ENCODE data around the gene NF1.
"Not testable (repeated sequence)": the region's sequence is repeated elsewhere in the genome, so short reads cannot be mapped to it uniquely, and the experiment has no call there.

NF1 gene

GRCh38 chr17:31078290-31078689, 16.5 kb upstream of the NF1 start:
- DNase-seq (ENCODE audit: low read depth in 2 of 2) = no peak

DNA sequence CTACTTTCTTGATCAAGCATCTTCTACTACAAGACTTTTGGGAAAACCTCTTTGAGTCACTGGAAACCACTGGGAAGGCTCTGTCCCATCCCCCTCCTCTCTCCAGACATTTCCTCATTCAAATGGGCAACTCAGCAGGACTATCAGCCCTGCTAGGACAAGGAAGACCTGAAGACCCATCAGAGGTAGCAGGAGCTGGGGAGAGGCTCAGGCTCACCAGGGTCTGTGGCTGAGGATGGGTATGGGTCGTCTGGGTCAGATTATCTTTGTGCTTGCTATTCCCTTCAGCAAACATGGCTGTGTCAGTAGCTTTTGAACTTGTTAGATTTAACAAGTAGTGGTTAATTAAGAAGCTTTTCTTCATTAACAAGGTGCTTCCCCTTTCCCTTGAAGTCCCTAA, 15.0 kb upstream of the NF1 start:
- DNase-seq (ENCODE audit: low read depth in 2 of 2) = no peak

DNA sequence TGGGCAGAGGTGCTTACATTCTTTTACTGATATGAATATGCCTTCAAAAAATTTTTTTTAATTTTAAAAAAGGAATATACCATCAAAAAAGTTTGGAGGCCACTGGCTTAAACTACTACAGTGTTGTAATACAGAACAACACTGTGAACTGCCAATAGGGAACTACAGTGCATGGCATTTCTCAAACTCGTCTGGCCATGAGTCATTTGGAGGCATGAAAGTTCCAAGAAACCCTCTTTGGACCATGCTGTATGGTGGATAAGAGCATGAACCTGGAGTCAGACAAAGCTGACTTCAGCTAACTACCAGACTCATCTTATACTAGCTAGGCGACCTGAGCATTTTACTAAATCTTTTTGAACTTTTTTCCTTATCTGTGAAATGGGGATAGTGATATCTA, 9.2 kb upstream of the NF1 start:
- no peak for DNase-seq (ENCODE audit: low read depth in 2 of 2)

- no peak for DNase-seq (ENCODE audit: low read depth in 2 of 2)
Observed at GRCh38 chr17:31089471-31089870, 5.3 kb upstream of the NF1 start.

DNA sequence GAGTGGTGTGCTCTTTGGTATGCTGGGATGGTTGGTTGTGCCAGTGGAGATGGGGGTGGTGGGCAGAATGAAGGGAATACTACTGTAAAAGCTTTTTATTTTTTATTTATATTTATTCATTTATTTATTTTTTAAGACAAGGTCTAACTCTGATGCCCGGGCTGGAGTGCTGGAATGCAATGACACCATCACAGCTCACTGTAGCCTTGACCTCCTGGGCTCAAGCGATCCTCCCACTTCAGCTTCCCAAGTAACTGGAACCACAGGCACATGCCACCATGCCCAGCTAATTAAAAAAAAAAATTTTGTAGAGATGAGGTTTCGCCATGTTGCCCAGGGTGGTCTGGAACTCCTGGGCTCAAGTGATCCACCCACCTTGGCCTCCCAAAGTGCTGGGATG, 4.1 kb upstream of the NF1 start:
- not testable (repeated sequence) for DNase-seq (ENCODE audit: low read depth in 2 of 2)

DNA sequence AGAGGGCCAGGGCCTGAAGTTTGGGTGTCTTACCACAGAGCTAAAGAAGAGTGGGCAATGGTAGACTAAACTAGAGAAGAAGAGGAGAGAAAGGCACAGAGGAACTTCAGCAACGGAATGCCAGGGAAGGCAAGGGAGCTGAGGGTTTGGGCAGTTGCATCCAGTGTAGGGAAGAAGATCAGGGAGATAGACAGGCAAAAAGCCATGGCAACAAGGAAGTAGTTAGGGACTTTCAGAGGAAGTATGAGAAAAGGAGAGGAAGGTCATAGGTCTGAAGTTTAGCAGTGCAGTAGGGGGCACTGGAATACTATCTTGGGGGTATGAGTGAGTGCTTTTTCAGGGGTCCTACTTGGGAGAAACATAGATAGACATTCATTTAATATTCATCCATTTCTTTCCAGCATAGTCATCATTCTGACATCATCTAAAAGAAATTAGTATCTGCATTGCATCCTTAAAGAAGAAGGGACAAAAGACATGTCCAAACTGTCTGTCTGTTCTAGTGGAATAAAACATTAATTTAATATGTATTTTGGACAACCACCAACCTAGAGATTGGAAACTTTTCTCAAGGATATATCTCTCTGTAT, 2.2 kb upstream of the NF1 start:
- no peak for DNase-seq (ENCODE audit: low read depth in 2 of 2)

- no peak for DNase-seq (ENCODE audit: low read depth in 2 of 2)
Observed at GRCh38 chr17:31093866-31094599, 744 bp upstream of the NF1 start.

- no peak for DNase-seq (ENCODE audit: low read depth in 2 of 2)
Observed at GRCh38 chr17:31095236-31096105, 694 bp downstream of the NF1 start.

DNA sequence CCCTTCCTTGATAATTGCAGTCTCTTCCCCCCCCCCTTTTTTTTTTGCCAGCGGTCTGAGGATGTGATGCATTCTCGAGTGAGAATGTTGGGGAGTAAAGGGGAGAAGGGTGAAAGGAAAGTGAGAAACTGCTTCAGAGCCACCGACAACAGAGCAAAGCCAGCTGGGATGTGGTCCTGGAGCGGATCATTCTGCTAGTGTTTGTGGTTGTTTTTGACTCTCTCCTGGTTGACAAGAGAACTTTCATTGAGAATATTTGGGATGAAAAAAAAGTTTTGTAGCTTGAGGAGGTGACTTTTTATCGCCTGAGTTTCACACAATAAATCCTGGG, 1.3 kb downstream of the NF1 start:
- DNase-seq (ENCODE audit: low read depth in 2 of 2) = no peak

- no peak for DNase-seq (ENCODE audit: low read depth in 2 of 2)
Observed at GRCh38 chr17:31099016-31099415, 4.2 kb downstream of the NF1 start.

DNA sequence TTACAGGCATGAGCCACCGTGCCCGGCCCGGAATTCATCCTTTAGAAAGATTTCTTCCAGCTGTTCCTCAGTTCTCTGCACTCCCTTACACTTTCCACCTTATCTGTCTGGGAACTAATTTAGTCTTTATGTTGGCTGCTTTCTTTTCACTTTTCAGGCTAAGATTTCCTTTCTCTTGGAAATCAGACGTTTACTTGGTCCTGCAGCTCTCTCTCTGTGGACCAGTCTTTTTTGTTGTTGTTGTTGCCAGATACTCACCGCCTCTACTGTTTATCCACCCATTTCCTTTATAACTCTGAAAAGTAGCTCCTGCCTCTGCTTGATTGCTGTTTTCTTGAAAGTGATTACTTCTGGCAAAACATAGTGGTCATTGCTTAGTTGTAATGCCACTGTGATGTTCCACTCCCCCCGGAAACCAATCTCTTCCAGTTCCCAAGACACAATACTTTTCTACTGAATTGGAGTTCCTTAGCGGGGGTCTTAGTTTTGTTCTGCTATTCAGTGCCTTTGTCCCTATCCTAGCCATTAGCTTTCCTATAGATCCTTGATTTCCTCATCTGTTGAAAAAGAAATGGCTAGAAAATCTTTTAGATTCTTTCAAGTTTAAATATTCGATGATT, 6.2 kb downstream of the NF1 start:
- DNase-seq (ENCODE audit: low read depth in 2 of 2) = no peak

DNA sequence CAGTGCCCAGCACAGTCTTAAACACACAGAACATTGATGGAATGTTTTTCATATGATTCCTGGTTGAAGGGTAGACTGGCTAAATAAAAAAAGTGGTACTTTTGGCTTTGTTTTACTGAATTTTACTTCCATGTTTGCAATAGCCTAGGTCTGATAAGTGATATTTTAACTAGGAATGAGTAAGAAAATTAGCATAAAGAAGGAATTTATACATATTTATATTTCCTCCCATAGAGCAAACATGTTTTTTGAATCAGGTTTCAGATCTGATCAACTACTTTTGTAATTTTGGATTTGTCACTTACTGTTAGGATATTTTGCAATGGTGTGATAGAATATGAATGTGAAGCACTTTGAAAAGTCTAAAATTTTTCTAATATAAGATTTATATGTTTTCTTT, 7.2 kb downstream of the NF1 start:
- no peak for DNase-seq (ENCODE audit: low read depth in 2 of 2)

DNA sequence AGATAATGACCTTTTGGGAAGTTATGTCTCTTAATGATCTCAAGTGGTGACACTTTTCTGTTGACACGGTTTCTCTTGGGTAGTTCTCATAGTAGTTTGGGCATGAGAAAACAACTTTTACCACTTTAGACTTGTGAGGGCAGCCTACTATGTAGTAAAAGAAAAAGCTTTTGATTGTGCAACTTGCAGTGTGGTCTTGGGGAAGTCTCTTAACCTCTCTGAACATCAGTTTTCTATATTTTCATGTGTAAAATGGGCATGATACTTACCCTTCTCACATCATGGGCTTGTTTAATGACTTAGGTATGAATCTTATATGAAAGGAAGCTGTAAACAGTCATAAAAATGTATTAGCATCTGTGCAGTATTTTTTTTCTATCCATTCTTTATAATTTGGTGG, 11.2 kb downstream of the NF1 start:
- DNase-seq (ENCODE audit: low read depth in 2 of 2) = no peak

DNA sequence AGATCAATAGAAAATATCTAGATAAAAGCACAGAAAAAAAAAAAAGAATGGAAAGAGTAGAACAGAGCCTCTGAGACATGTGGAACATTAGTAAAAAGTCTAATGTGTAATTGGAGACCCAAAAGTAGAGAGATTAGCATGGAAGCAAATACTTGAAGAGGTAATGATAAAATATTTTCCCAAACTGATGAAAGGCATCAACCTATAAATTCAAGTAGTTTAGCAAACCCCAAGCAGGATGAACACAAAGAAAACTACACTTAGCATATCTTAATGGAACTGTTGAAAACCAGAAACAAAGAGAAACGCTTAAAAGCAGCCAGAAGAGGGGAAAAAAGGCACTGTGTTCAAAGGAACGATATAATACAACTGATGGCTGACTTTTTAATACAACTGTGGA, 16.4 kb downstream of the NF1 start:
- no peak for DNase-seq (ENCODE audit: low read depth in 2 of 2)

GRCh38 chr17:31112001-31112661, 17.4 kb downstream of the NF1 start:
- DNase-seq (ENCODE audit: low read depth in 2 of 2) = no peak

DNA sequence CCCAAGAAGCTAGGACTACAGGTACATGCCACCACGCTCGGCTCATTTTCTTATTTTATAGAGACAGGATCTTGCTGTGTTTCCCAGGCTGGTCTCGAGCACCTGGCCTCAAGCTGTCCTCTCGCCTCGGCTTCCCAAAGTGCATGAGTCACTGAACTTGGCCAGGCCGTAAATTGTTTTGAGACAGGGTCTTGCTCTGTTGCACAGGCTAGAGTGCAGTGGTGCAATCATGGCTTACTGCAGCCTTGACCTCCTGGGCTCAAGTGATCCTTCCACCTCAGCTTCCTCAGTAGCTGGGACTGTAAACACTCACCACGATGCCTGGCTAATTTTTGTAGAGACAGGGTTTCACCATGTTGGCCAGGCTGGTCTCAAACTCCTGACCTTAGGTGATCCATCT, 18.6 kb downstream of the NF1 start:
- DNase-seq (ENCODE audit: low read depth in 2 of 2) = not testable (repeated sequence)

DNA sequence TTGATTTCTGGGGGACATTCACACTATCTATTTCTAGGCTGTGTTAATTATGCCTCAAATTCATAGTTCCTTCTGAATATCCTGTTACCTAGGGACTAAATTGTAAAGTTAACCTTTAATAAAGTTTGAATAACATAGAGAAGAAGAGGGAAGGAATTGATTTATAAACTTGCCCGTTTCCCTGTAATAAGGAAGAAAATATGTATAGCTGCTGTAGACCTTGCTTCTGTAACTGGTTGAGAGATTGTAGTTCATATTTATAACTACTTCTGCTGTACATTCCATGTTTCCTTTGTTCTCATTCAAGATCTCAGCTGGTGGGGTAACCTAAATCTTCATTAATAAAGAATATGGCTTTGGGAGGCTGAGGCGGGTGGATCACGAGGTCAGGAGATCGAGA, 19.2 kb downstream of the NF1 start:
- no peak for DNase-seq (ENCODE audit: low read depth in 2 of 2)

GRCh38 chr17:31114956-31115555, 20.3 kb downstream of the NF1 start:
- no peak for DNase-seq (ENCODE audit: low read depth in 2 of 2)

DNA sequence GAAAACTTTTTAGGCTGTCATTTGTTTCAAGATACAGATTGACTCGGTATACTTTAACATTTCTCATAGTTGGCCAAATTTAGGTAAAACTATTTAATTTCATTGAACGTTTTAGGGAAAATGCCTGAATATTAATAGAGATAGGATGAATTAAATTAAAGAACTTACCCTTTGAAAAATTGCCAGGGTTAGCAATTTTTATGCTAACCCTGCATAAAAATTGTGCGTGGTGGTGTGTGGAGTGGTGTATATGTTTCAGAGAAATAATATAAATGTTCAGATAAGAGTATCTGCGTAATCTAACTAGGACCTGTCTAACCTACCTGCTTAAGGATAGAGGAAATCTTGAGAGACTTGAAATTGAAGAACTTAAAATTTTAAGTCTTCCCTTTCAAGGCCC, 21.4 kb downstream of the NF1 start:
- no peak for DNase-seq (ENCODE audit: low read depth in 2 of 2)

- DNase-seq (ENCODE audit: low read depth in 2 of 2) = no peak
Observed at GRCh38 chr17:31122746-31123145, 28.0 kb downstream of the NF1 start.

- no peak for DNase-seq (ENCODE audit: low read depth in 2 of 2)
Observed at GRCh38 chr17:31126318-31126717, 31.5 kb downstream of the NF1 start.

- DNase-seq (ENCODE audit: low read depth in 2 of 2) = no peak
Observed at GRCh38 chr17:31128241-31128640, 33.5 kb downstream of the NF1 start.
